HG03108 (cell line): ENCODE data around the gene TBX4.
"Not testable (repeated sequence)": the region's sequence is repeated elsewhere in the genome, so short reads cannot be mapped to it uniquely, and the experiment has no call there.

ENCODE experiments used
- ATAC-seq: cut with Tn5 transposase; IDR thresholded peaks from one replicate; pipeline ENCODE4 v1.9.1; 2021; ENCODE audit warnings: moderate library complexity; ENCODE audit not compliant: unreplicated experiment

The TBX4 gene

GRCh38 chr17:61480414-61480807 lies 28.2 kb downstream of the TBX4 start:
- no peak for ATAC-seq

- no peak for ATAC-seq
Measured at GRCh38 chr17:61481421-61481820, 29.2 kb downstream of the TBX4 start.

- ATAC-seq = no peak
Measured at GRCh38 chr17:61482467-61482866, 30.2 kb downstream of the TBX4 start.

- no peak for ATAC-seq
Measured at GRCh38 chr17:61483778-61484116, 31.5 kb downstream of the TBX4 start.

GRCh38 chr17:61484174-61484573 lies 32.0 kb downstream of the TBX4 start:
- no peak for ATAC-seq

- no peak for ATAC-seq
Measured at GRCh38 chr17:61485067-61485775, 33.0 kb downstream of the TBX4 start.

GRCh38 chr17:61486135-61487120 lies 34.2 kb downstream of the TBX4 start:
- no peak for ATAC-seq

- no peak for ATAC-seq
Measured at GRCh38 chr17:61487161-61487988, 35.2 kb downstream of the TBX4 start.

GRCh38 chr17:61487989-61488595 lies 35.9 kb downstream of the TBX4 start:
- ATAC-seq = no peak

GRCh38 chr17:61488878-61489718 lies 36.9 kb downstream of the TBX4 start:
- no peak for ATAC-seq

GRCh38 chr17:61489719-61490490 lies 37.7 kb downstream of the TBX4 start:
- ATAC-seq = no peak

GRCh38 chr17:61490540-61490975 lies 38.3 kb downstream of the TBX4 start:
- no peak for ATAC-seq

GRCh38 chr17:61491981-61492380 lies 39.8 kb downstream of the TBX4 start:
- no peak for ATAC-seq

- ATAC-seq = no peak
Measured at GRCh38 chr17:61492759-61493526, 40.7 kb downstream of the TBX4 start.

- ATAC-seq = not testable (repeated sequence)
Measured at GRCh38 chr17:61493830-61494324, 41.7 kb downstream of the TBX4 start.

- no peak for ATAC-seq
Measured at GRCh38 chr17:61494325-61495160, 42.3 kb downstream of the TBX4 start.

- ATAC-seq = no peak
Measured at GRCh38 chr17:61495161-61495857, 43.1 kb downstream of the TBX4 start.
